NCI-H2029 (cell line): ENCODE measurements around the gene GNRHR.
"Not testable (repeated sequence)": the region's sequence is repeated elsewhere in the genome, so short reads cannot be mapped to it uniquely, and the experiment has no call there.

Experiments used
- DNase-seq: peaks from one replicate; lab custom pipeline; 2025; lab: John Stamatoyannopoulos, UW

The GNRHR gene, protein sequence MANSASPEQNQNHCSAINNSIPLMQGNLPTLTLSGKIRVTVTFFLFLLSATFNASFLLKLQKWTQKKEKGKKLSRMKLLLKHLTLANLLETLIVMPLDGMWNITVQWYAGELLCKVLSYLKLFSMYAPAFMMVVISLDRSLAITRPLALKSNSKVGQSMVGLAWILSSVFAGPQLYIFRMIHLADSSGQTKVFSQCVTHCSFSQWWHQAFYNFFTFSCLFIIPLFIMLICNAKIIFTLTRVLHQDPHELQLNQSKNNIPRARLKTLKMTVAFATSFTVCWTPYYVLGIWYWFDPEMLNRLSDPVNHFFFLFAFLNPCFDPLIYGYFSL

DNA sequence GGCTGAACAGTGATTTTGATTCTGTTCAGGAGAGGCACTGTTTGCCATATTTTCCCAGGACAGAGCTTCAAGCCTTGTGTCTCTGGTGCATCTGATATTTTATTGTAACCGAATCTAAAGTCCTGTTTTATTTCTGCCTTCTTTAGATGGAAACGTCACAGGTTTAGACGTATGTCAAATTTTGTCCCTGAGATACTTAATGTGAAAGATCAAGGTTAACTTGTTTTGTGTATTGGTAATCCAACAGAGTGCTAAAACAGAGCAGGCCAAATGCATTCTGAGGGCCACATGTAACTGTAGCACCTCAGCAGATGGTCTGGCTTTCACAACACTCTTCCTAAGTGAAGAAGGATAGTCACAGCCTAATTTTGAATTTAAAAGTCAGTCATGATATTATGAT lies at the start of gene GNRHR:
Gene GNRHR (minus strand): TSS at position 101 of the 400 bp plus-strand sequence. CDS start 53 bp downstream, at position 48.
- no peak for DNase-seq

DNA sequence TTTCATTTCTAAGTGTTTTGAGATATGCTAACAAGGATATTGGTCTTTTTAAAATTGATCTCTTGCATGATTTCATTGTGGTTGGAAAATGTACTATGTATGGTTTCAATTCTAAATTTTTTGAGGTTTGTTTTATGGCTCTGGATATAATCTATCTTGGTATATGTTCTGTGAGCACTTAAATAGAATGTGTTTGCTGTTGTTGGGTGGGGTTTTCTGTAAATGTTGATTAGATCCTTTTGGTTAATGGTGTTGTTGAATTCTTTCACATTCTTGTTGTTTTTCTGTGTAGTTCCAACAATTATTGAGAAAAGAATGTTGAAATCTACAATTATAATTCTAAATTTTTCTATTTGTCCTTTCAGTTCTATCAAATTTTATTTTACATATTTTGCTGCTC lies 42.6 kb upstream of the GNRHR start:
- no peak for DNase-seq

- no peak for DNase-seq
These were observed 36.5 kb upstream of the GNRHR start for GRCh38 chr4:67790721-67791120.

GRCh38 chr4:67787311-67787710 lies 33.1 kb upstream of the GNRHR start:
- no peak for DNase-seq

DNA sequence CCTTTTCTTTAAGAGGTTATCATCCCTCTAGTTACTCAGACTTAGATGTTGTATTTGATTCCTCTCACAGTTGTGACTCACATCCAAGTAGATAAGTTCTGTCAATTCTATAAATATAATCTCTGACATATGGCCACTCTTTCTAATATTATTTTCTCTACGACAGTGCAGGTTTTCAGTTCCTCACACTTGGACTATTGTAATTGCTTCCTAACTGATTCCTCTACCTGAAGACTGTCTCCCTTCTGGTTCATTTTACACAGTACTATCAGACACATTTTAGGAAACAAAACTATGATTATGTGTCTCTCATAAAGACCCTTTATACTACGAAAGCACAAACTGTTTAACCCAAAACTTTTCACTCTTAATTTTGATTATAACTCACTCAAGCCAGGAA lies 31.3 kb upstream of the GNRHR start:
- DNase-seq = no peak

DNA sequence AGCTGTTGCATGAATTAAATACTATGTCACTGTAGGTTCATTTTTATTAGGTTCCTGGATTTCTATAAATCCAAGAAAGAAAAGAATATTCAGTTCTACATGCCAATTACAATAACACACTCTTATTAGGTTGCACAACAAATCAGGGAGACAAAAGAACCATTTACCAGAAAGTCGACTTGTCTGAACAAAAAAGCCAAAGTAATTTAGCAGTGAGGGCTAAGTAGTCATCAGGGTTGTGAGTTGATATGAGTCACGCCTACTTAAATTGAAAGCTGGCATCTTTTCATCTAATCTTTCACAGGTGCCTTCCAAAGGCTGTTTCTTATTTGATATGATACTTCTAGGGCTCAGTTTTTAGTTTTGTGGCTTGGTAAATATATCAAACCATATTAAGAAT lies 25.4 kb upstream of the GNRHR start:
- no peak for DNase-seq

GRCh38 chr4:67776746-67777145 lies 22.6 kb upstream of the GNRHR start:
- DNase-seq = no peak

DNA sequence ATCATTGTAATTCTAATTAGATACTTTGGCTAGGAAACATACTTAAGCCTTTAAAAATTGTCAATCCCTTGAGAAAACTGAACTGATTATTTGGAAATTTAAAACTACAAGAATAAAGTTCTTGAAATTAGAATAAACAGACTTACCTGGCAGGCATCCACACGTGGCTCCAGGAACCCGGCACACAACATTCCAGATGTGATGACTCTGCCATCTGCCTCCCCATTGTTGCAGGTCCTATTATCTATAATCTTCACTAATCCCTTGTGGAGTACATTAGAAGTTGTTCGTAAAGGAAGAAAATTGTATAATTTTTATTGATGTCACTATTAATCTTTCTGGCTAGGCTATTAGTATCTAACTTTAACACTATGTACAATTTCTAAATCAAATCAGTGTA lies 16.2 kb upstream of the GNRHR start:
- no peak for DNase-seq

- no peak for DNase-seq
These were observed 11.7 kb upstream of the GNRHR start for GRCh38 chr4:67765928-67766327.

- DNase-seq = no peak
These were observed 11.2 kb upstream of the GNRHR start for GRCh38 chr4:67765401-67765800.

- no peak for DNase-seq
These were observed 10.0 kb upstream of the GNRHR start for GRCh38 chr4:67764183-67764582.

- no peak for DNase-seq
These were observed 7.9 kb upstream of the GNRHR start for GRCh38 chr4:67762086-67762485.

GRCh38 chr4:67756991-67757390 lies 2.8 kb upstream of the GNRHR start:
- DNase-seq = not testable (repeated sequence)

- no peak for DNase-seq
These were observed 1.8 kb upstream of the GNRHR start for GRCh38 chr4:67755974-67756373.

DNA sequence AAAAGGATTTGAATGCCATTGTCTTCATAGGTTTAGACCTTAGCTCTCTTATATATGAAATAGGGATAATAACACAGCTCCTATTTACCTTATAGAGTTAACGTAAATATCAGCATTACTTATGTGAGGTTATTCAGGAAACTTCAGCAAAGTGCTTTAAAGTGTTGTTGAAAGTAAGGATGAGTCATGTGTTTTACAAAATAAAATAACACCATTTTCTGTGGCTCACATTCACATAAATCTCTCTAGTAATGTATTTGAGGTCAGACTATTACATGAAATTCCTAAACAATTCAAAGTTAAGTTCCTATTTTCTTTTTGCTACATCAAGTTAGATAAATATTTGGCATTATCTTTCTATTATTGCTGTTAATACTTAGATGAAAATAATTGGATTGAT lies 2.9 kb downstream of the GNRHR start:
- DNase-seq = no peak

GRCh38 chr4:67750691-67751090 lies 3.5 kb downstream of the GNRHR start:
- DNase-seq = no peak

GRCh38 chr4:67749286-67749685 lies 4.9 kb downstream of the GNRHR start:
- DNase-seq = no peak

- DNase-seq = no peak
These were observed 7.2 kb downstream of the GNRHR start for GRCh38 chr4:67746797-67747495.

- DNase-seq = no peak
These were observed 9.5 kb downstream of the GNRHR start for GRCh38 chr4:67744561-67745283.

DNA sequence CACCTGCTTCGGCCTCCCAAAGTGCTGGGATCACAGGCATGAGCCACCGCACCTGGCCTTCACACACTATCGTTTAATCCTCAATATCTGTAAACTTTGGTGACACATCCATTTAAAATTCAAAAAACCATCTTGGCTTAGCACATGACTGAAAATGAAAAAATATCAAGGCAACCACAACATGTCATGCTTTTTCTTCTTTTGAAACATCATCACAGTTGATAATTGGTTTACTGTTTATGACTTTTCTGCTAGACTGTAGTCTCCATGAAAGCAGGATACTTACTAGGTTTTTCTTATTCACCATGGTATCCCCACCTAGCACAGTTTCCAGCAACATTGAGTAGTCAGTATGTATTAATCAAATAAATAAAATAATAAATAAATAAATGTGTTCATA lies 11.0 kb downstream of the GNRHR start:
- DNase-seq = no peak

- DNase-seq = no peak
These were observed 17.9 kb downstream of the GNRHR start for GRCh38 chr4:67736262-67736661.

DNA sequence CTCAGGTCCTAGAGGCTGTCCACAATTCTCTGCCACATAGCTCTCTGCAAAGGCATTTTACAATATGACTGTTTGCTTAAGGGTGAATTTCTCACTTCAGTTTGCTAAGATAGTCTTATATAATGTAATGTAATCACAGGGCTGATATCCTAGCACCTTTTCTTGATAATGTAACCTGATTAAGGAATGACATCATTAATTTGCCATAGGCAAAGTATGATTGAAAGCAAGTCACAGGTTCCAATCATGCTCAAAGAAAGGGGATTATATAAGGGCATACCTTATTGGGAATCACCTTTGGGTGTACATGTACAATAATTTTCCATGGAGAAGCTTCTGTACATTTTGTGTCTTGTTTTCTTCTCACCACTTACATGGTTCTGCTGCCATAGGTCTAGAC lies 18.9 kb downstream of the GNRHR start:
- no peak for DNase-seq

DNA sequence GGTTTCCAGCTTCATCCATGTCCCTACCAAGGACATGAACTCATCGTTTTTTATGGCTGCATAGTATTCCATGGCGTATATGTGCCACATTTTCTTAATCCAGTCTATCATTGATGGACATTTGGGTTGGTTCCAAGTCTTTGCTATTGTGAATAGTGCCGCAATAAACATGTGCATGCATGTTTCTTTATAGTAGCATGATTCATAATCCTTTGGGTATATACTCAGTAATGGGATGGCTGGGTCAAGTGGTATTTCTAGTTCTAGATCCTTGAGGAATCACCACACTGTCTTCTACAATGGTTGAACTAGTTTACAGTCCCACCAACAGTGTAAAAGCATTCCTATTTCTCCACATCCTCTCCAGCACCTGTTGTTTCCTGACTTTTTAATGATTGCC lies 23.7 kb downstream of the GNRHR start:
- DNase-seq = not testable (repeated sequence)
